ENCODE measurements around the gene WDR48.

GRCh38 chr3:39086144-39086543 lies 34.3 kb downstream of the WDR48 start:
- TF ChIP-seq POLR2A (IDR thresholded peaks at IDR 0.05) (no peak), CTCF (IDR thresholded peaks at IDR 0.05) (no peak), EP300 (IDR thresholded peaks at IDR 0.05) (no peak), POLR2AphosphoS5 (IDR thresholded peaks at IDR 0.05) (no peak)
